T-cell (primary cell): ENCODE results near the gene BEAN1. TPM values are rescaled to one million over a fixed set of nuclear protein-coding genes. Genes with fewer than 3 reads are reported as not detected.

Experiments used
- ATAC-seq, 4 experiments: fragments of 200-7000 bp in 3 of 4; fragments of 150-1000 bp in 1 of 4; cut with Tn5 transposase; replicated peaks in 1 of 4; 1 replicate in 3 of 4; 2 replicates in 1 of 4; pipeline ENCODE4 v1.10.0; 2021; ENCODE audit warnings: moderate library complexity in 3 of 4, mild to moderate bottlenecking in 2 of 4, moderate number of reproducible peaks in 1 of 4
- CTCF ChIA-PET, 2 donors: fragments of 300-600 bp; sonication (Branson Sonifier 250); formaldehyde crosslinking; loops; one replicate each; lab custom pipeline; 2022; ENCODE audit warnings: antibody characterized with exemption in 2 of 2; lab: Charles Lee
- POLR2A ChIA-PET, 2 donors: fragments of 300-600 bp; sonication (Branson Sonifier 250); formaldehyde crosslinking; loops; one replicate each; lab custom pipeline; 2022; ENCODE audit warnings: antibody characterized with exemption in 2 of 2; lab: Charles Lee
- DNase-seq, 35 experiments: peaks; one replicate each; pipeline versions ENCODE4 v3.0.0 to v3.0.0-alpha.2; 2013 to 2023
- H3K27ac ChIP-seq: one replicate; pipeline ENCODE4 v1.5.1; 2013; ENCODE audit warnings: low read length
- H3K27me3 ChIP-seq, 2 experiments: replicated peaks in 1 of 2; 1 replicate in 1 of 2; 2 replicates in 1 of 2; pipeline versions ENCODE4 v1.6.1 to v1.7.0; 2013; ENCODE audit warnings: low read length in 1 of 2, mixed read lengths in 1 of 2; ENCODE audit not compliant: control insufficient read depth in 2 of 2, insufficient read depth in 2 of 2; ENCODE audit errors: extremely low read depth in 1 of 2
- H3K36me3 ChIP-seq, 2 donors: 1 replicate in 1 of 2; 2 replicates in 1 of 2; pipeline versions ENCODE4 v1.6.1 to v1.7.0; 2013; ENCODE audit warnings: low read length in 1 of 2; ENCODE audit not compliant: control insufficient read depth in 2 of 2, insufficient read depth in 1 of 2; ENCODE audit errors: extremely low read depth in 1 of 2
- H3K4me1 ChIP-seq, 2 experiments: 1 replicate in 1 of 2; 2 replicates in 1 of 2; pipeline versions ENCODE4 v1.6.1 to v1.7.0; 2013; ENCODE audit warnings: low read length in 2 of 2, mixed read lengths in 1 of 2; ENCODE audit not compliant: insufficient read depth in 2 of 2, control insufficient read depth in 1 of 2; ENCODE audit errors: extremely low read depth in 1 of 2
- H3K4me3 ChIP-seq, 2 donors: 1 replicate in 1 of 2; 2 replicates in 1 of 2; pipeline versions ENCODE4 v1.5.1 to v1.7.0; 2013; ENCODE audit warnings: mild to moderate bottlenecking in 2 of 2, low read length in 1 of 2, moderate library complexity in 1 of 2; ENCODE audit not compliant: control insufficient read depth in 1 of 2; ENCODE audit errors: extremely low read depth in 1 of 2
- H3K9me3 ChIP-seq: 2 replicates; pipeline ENCODE4 v1.7.0; 2013
- H3K27ac Mint-ChIP-seq, 2 donors: one replicate each; pipeline ENCODE4 v1.8.0; 2020 to 2021; ENCODE audit warnings: mild to moderate bottlenecking in 2 of 2, mixed read lengths in 2 of 2
- H3K27me3 Mint-ChIP-seq, 2 donors: one replicate each; pipeline ENCODE4 v1.8.0; 2021 to 2022; ENCODE audit warnings: mixed read lengths in 2 of 2
- H3K36me3 Mint-ChIP-seq: one replicate; pipeline ENCODE4 v1.8.0; 2021; ENCODE audit warnings: mixed read lengths
- H3K4me1 Mint-ChIP-seq, 3 donors: one replicate each; pipeline ENCODE4 v1.8.0; 2020 to 2022; ENCODE audit warnings: mixed read lengths in 3 of 3, mild to moderate bottlenecking in 1 of 3
- H3K4me3 Mint-ChIP-seq, 3 donors: one replicate each; pipeline ENCODE4 v1.8.0; 2020 to 2022; ENCODE audit warnings: mild to moderate bottlenecking in 3 of 3, mixed read lengths in 3 of 3, moderate library complexity in 3 of 3
- H3K9me3 Mint-ChIP-seq, 3 donors: one replicate each; pipeline ENCODE4 v1.8.0; 2020 to 2022; ENCODE audit warnings: mixed read lengths in 3 of 3
- WGBS: methylation state at CpG from one replicate; pipeline ENCODE4 v1.1.5; 2013; ENCODE audit warnings: missing lambda C conversion rate; ENCODE audit not compliant: insufficient coverage; 5-methylcytosine and 5-hydroxymethylcytosine counted together
- total RNA-seq, 35 experiments: library from RNA in 6 of 35; stranded (reverse) in 6 of 35; fragments of 120-200 nt in 1 of 35; gene quantifications; one replicate each; pipeline versions ENCODE4 v1.2.1 to v1.2.4 and lab custom pipeline; 2013 to 2026

The BEAN1 gene
- total RNA-seq, 5 donors from 2014 or later (not counting 1 experiment from before 2014, with no cell fraction given): not detected

GRCh38 chr16:66397736-66398433, 29.2 kb upstream of the BEAN1 start:
- CTCF ChIA-PET: no interaction called here
- H3K27me3 Mint-ChIP-seq: peaks cover 0 to 8% of the 10 kb centered on the region in 2 donors
- H3K4me1 Mint-ChIP-seq: no peaks in the 10 kb centered on the region
- ATAC-seq (no peak), DNase-seq (no peak)
- Histone ChIP-seq H3K4me1 (no peaks in the 10 kb centered on the region), H3K4me3 (no peak overlapping the region), H3K27me3 (peaks cover 0 to 28% of the 10 kb centered on the region in 2 experiments), H3K9me3 (no peaks in the 10 kb centered on the region), H3K36me3 (no peaks in the 10 kb centered on the region), H3K27ac (no peak overlapping the region)
- no peaks in the 10 kb centered on the region for H3K9me3 Mint-ChIP-seq
- 90% methylated on average over 2 of the region's 5 CpGs for WGBS
- H3K27ac Mint-ChIP-seq: no peak overlapping the region
- no peaks in the 10 kb centered on the region for H3K36me3 Mint-ChIP-seq
- no peak overlapping the region for H3K4me3 Mint-ChIP-seq
- POLR2A ChIA-PET: no interaction called here

GRCh38 chr16:66399031-66399430, 28.1 kb upstream of the BEAN1 start:
- WGBS: 93% methylated on average over 3 of the region's 3 CpGs
- DNase-seq: no peak
- Mint-ChIP-seq H3K27ac (no peak overlapping the region), H3K4me3 (no peak overlapping the region), H3K36me3 (no peaks in the 10 kb centered on the region), H3K4me1 (no peaks in the 10 kb centered on the region), H3K27me3 (peaks cover 0 to 11% of the 10 kb centered on the region in 2 donors), H3K9me3 (no peaks in the 10 kb centered on the region)
- no peak overlapping the region for H3K27ac ChIP-seq
- no peaks in the 10 kb centered on the region for H3K36me3 ChIP-seq
- H3K9me3 ChIP-seq: no peaks in the 10 kb centered on the region
- peaks cover 0 to 36% of the 10 kb centered on the region in 2 experiments for H3K27me3 ChIP-seq
- no peaks in the 10 kb centered on the region for H3K4me1 ChIP-seq
- POLR2A ChIA-PET: no interaction called here
- no peak overlapping the region for H3K4me3 ChIP-seq
- CTCF ChIA-PET: interaction anchor here in 1 of 2 donors (0.5 kb wide), 1 partner anchor 200 kb away, joined by 3 read pairs; no protein-coding TSS in a partner anchor
- ATAC-seq: no peak

- Mint-ChIP-seq H3K36me3 (no peaks in the 10 kb centered on the region), H3K4me3 (no peak overlapping the region), H3K27ac (no peak overlapping the region), H3K4me1 (no peaks in the 10 kb centered on the region), H3K27me3 (peaks cover 0 to 14% of the 10 kb centered on the region in 2 donors), H3K9me3 (no peaks in the 10 kb centered on the region)
- H3K27ac ChIP-seq: no peak overlapping the region
- ChIA-PET CTCF (interaction anchor here in 1 of 2 donors (0.6 kb wide), 1 partner anchor 25 kb away, joined by 6 read pairs; no protein-coding TSS in a partner anchor), POLR2A (interaction anchor here in 1 of 2 donors (0.5 kb wide), 1 partner anchor 41 kb away, joined by 3 read pairs; no protein-coding TSS in a partner anchor)
- H3K9me3 ChIP-seq: no peaks in the 10 kb centered on the region
- ATAC-seq (no peak), DNase-seq (no peak)
- H3K27me3 ChIP-seq: peaks cover 0 to 39% of the 10 kb centered on the region in 2 experiments
- H3K36me3 ChIP-seq: no peaks in the 10 kb centered on the region
- WGBS: 60% methylated on average over 1 of the region's 3 CpGs
- no peak overlapping the region for H3K4me3 ChIP-seq
- no peaks in the 10 kb centered on the region for H3K4me1 ChIP-seq
These were observed 27.2 kb upstream of the BEAN1 start for GRCh38 chr16:66399930-66400329.

GRCh38 chr16:66400503-66401380, 26.4 kb upstream of the BEAN1 start:
- H3K9me3 Mint-ChIP-seq: no peaks in the 10 kb centered on the region
- Histone ChIP-seq H3K9me3 (no peaks in the 10 kb centered on the region), H3K4me3 (no peak overlapping the region), H3K27me3 (peaks cover 0 to 39% of the 10 kb centered on the region in 2 experiments), H3K4me1 (no peaks in the 10 kb centered on the region), H3K27ac (no peak overlapping the region), H3K36me3 (no peaks in the 10 kb centered on the region)
- H3K27me3 Mint-ChIP-seq: peaks cover 0 to 18% of the 10 kb centered on the region in 2 donors
- CTCF ChIA-PET: interaction anchor here (0.6 kb wide), 2 partner anchors 17 to 25 kb away, joined by 6 to 7 read pairs; no protein-coding TSS in a partner anchor
- ATAC-seq (no peak), DNase-seq (no peak)
- H3K4me3 Mint-ChIP-seq: no peak overlapping the region
- H3K27ac Mint-ChIP-seq: no peak overlapping the region
- no peaks in the 10 kb centered on the region for H3K36me3 Mint-ChIP-seq
- H3K4me1 Mint-ChIP-seq: no peaks in the 10 kb centered on the region
- WGBS: 91% methylated on average over 15 of the region's 20 CpGs
- POLR2A ChIA-PET: interaction anchor here in 1 of 2 donors (0.5 kb wide), 1 partner anchor 42 kb away, joined by 3 read pairs; no protein-coding TSS in a partner anchor

- Mint-ChIP-seq H3K36me3 (no peaks in the 10 kb centered on the region), H3K9me3 (no peaks in the 10 kb centered on the region), H3K4me1 (peaks cover 0 to 2% (median 0%) of the 10 kb centered on the region in 3 donors), H3K27ac (no peak overlapping the region), H3K4me3 (no peak overlapping the region), H3K27me3 (peaks cover 0 to 15% of the 10 kb centered on the region in 2 donors)
- DNase-seq (no peak), ATAC-seq (no peak)
- Histone ChIP-seq H3K4me3 (no peak overlapping the region), H3K27me3 (peaks cover 0 to 47% of the 10 kb centered on the region in 2 experiments), H3K36me3 (no peaks in the 10 kb centered on the region), H3K4me1 (peaks cover 0 to 4% of the 10 kb centered on the region in 2 experiments), H3K9me3 (no peaks in the 10 kb centered on the region), H3K27ac (no peak overlapping the region)
- ChIA-PET CTCF (interaction anchor here in 1 of 2 donors (0.6 kb wide), 1 partner anchor 17 kb away, joined by 7 read pairs; no protein-coding TSS in a partner anchor), POLR2A (no interaction called here)
- 97% methylated on average over 6 of the region's 11 CpGs for WGBS
These were observed 25.5 kb upstream of the BEAN1 start for GRCh38 chr16:66401610-66402009.

- H3K27me3 ChIP-seq: peaks cover 0 to 48% of the 10 kb centered on the region in 2 experiments
- H3K27me3 Mint-ChIP-seq: peaks cover 0 to 14% of the 10 kb centered on the region in 2 donors
- H3K9me3 Mint-ChIP-seq: no peaks in the 10 kb centered on the region
- no peaks in the 10 kb centered on the region for H3K36me3 Mint-ChIP-seq
- H3K4me3 ChIP-seq: no peak overlapping the region
- no CpG with 5 or more reads among the region's 12 CpGs for WGBS
- no peaks in the 10 kb centered on the region for H3K36me3 ChIP-seq
- H3K9me3 ChIP-seq: no peaks in the 10 kb centered on the region
- peaks cover 4 to 7% (median 5%) of the 10 kb centered on the region in 3 donors for H3K4me1 Mint-ChIP-seq
- no peak overlapping the region for H3K4me3 Mint-ChIP-seq
- peaks cover 3 to 10% of the 10 kb centered on the region in 2 experiments for H3K4me1 ChIP-seq
- POLR2A ChIA-PET: interaction anchor here in 1 of 2 donors (0.6 kb wide), 1 partner anchor 420 kb away, joined by 7 read pairs; no protein-coding TSS in a partner anchor
- DNase-seq (no peak), ATAC-seq (no peak)
- H3K27ac ChIP-seq: no peak overlapping the region
- CTCF ChIA-PET: no interaction called here
- no peak overlapping the region for H3K27ac Mint-ChIP-seq
These were observed 24.9 kb upstream of the BEAN1 start for GRCh38 chr16:66402166-66402565.
